Esophagus squamous epithelium (tissue), 5 donors: ENCODE results near the gene SCAND1. TPM values are rescaled to one million over a fixed set of nuclear protein-coding genes. Genes with fewer than 3 reads are reported as not detected.
A peak's percentile ranks its signal among the peaks of the same experiment; 100 is the strongest.

Source experiments
- DNase-seq: peaks from one replicate; lab custom pipeline; 2025; lab: John Stamatoyannopoulos, UW
- H3K27ac ChIP-seq, 4 donors: fragments of 200-600 bp; sonication (generic); one replicate each; pipeline ENCODE4 v1.5.1; 2016 to 2019; ENCODE audit warnings: mild to moderate bottlenecking in 1 of 4
- H3K27me3 ChIP-seq, 4 donors: fragments of 200-600 bp; sonication (generic); 1 replicate in 3 of 4; 2 replicates in 1 of 4; pipeline versions ENCODE4 v1.5.1 to v1.6.0; 2017 to 2021; ENCODE audit warnings: antibody characterized with exemption in 1 of 4
- H3K36me3 ChIP-seq, 3 donors: fragments of 200-600 bp; sonication (generic); one replicate each; pipeline ENCODE4 v1.5.1; 2016 to 2019
- H3K4me1 ChIP-seq, 3 donors: fragments of 200-600 bp; sonication (generic); one replicate each; pipeline ENCODE4 v1.5.1; 2017 to 2019
- H3K4me3 ChIP-seq, 4 donors: fragments of 200-600 bp; sonication (generic); 1 replicate in 3 of 4; 2 replicates in 1 of 4; pipeline ENCODE4 v1.5.1; 2016 to 2019; ENCODE audit warnings: mild to moderate bottlenecking in 2 of 4, moderate library complexity in 1 of 4
- H3K9me3 ChIP-seq, 3 donors: fragments of 200-600 bp; sonication (generic); one replicate each; pipeline ENCODE4 v1.5.1; 2016 to 2019
- POLR2A ChIP-seq, 4 donors: fragments of 450-650 bp; IDR thresholded peaks; one replicate each; pipeline ENCODE4 v1.6.1; 2017; ENCODE audit warnings: antibody characterized with exemption in 4 of 4, mild to moderate bottlenecking in 4 of 4, moderate library complexity in 3 of 4
- WGBS, 2 donors: methylation state at CpG; one replicate each; pipeline ENCODE4 v1.1.5; 2018; 5-methylcytosine and 5-hydroxymethylcytosine counted together
- intact Hi-C: fragments of 100-400 bp; cut with DNase I; formaldehyde crosslinking; loops from one replicate; pipeline ENCODE4 v1.15.0; 2022
- total RNA-seq, 4 donors: library from RNA; depleted of rRNA; stranded (reverse); fragments of >200 nt; gene quantifications; one replicate each; pipeline ENCODE4 v1.1.0, GENCODE V29; 2016
- TF ChIP-seq, protein P1 (sequence below), 6 experiments: fragments of 450-650 bp in 4 of 6; fragments of 200-600 bp in 2 of 6; sonication (generic) in 2 of 6; IDR thresholded peaks; one replicate each; pipeline ENCODE4 v1.5.1; 2016 to 2019; ENCODE audit warnings: antibody characterized with exemption in 6 of 6, mild to moderate bottlenecking in 4 of 6, moderate library complexity in 4 of 6
- donor health status: DM: yes; HTN: yes; CAD: no.

SCAND1 gene
- total RNA-seq, 4 donors from 2014 or later = 50.2 to 98.6 (median 74.1) TPM

DNA sequence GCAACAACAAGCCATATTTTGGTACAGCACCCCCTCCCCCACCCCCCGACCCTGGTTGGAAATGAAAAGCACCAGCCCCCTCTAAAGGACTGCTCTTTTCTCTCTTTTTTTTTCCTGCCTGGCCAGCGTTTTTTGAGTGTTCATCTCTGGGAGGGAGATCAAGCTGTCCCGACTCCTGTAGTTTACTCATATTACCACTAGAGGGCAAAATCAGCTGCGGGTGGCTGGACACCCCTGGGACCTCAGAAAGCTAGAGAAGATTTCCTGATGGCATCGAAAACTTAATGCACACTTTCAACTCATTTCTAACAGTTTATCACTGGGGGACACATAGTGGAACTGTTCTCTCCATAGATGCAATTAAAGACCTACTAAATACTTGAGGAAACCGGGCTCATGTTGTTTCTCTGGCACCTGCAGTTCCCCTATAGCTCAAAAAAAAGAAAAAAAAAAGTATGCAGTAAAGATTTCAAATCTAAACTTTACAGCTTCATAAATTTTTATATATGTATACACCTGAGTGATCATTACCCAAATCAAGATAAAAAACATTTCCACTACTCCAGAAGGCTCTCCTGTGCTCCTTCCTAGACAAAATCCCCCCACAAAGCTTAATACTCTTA lies 38.5 kb upstream of the SCAND1 start:
- no peaks in the 10 kb centered on the region for H3K36me3 ChIP-seq
- TF ChIP-seq, protein P1, sequence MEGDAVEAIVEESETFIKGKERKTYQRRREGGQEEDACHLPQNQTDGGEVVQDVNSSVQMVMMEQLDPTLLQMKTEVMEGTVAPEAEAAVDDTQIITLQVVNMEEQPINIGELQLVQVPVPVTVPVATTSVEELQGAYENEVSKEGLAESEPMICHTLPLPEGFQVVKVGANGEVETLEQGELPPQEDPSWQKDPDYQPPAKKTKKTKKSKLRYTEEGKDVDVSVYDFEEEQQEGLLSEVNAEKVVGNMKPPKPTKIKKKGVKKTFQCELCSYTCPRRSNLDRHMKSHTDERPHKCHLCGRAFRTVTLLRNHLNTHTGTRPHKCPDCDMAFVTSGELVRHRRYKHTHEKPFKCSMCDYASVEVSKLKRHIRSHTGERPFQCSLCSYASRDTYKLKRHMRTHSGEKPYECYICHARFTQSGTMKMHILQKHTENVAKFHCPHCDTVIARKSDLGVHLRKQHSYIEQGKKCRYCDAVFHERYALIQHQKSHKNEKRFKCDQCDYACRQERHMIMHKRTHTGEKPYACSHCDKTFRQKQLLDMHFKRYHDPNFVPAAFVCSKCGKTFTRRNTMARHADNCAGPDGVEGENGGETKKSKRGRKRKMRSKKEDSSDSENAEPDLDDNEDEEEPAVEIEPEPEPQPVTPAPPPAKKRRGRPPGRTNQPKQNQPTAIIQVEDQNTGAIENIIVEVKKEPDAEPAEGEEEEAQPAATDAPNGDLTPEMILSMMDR (IDR thresholded peaks at IDR 0.05) = peak; percentile 69 to 83 (median 81)
- TF ChIP-seq POLR2A (IDR thresholded peaks at IDR 0.05) = no peak
- WGBS, 2 donors = 1 to 2% methylated on average over 6 of the region's 6 CpGs
- no peak overlapping the region for H3K27ac ChIP-seq
- intact Hi-C loops = loop anchor here (5.0 kb wide), 1 partner anchor 144 kb away; no protein-coding TSS in a partner anchor
- DNase-seq = no peak
- H3K4me1 ChIP-seq = peaks cover 0 to 7% (median 0%) of the 10 kb centered on the region in 3 donors
- H3K4me3 ChIP-seq = no peak overlapping the region
- no peaks in the 10 kb centered on the region for H3K27me3 ChIP-seq
- H3K9me3 ChIP-seq = no peaks in the 10 kb centered on the region

DNA sequence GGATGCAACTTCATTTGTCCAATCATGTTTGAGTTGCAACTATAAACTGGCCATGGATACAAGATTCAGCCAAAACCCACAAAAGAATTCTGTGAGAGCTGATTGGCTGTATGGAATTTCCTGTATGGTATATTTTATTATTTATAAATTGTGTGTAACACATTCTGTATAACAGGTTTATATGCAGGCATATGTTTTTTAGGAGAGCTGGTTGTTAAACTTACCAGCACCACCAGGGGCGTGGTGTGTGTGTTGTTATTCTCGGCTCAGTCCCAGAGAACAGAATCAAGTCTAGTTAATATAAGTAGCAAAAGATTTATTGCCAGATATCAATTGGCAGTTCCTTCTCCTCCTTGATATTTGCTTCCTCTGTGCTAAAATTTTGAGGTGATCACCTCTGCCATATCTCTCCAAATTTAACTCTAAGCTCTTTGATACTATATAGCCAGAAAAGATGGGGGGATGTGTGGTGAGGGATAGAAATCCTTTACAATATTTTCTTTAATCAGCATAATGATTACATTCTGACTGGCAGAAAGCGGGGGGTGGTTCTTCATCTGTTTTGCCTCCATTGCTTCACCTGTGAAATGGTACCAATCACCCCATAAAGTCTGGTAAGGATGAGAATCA lies 37.0 kb upstream of the SCAND1 start:
- Histone ChIP-seq H3K27ac (no peak overlapping the region), H3K9me3 (no peaks in the 10 kb centered on the region), H3K27me3 (no peaks in the 10 kb centered on the region), H3K4me1 (peaks cover 0 to 7% (median 0%) of the 10 kb centered on the region in 3 donors), H3K4me3 (no peak overlapping the region), H3K36me3 (no peaks in the 10 kb centered on the region)
- TF ChIP-seq, protein P1 (IDR thresholded peaks at IDR 0.05) = peak in 5 of 6 experiments; percentile 24 to 57 (median 41)
- no peak for TF ChIP-seq POLR2A (IDR thresholded peaks at IDR 0.05)
- intact Hi-C loops = loop anchor here (5.0 kb wide), 1 partner anchor 146 kb away; no protein-coding TSS in a partner anchor
- WGBS, 2 donors = 26% methylated on average over 3 of the region's 3 CpGs
- DNase-seq = no peak

DNA sequence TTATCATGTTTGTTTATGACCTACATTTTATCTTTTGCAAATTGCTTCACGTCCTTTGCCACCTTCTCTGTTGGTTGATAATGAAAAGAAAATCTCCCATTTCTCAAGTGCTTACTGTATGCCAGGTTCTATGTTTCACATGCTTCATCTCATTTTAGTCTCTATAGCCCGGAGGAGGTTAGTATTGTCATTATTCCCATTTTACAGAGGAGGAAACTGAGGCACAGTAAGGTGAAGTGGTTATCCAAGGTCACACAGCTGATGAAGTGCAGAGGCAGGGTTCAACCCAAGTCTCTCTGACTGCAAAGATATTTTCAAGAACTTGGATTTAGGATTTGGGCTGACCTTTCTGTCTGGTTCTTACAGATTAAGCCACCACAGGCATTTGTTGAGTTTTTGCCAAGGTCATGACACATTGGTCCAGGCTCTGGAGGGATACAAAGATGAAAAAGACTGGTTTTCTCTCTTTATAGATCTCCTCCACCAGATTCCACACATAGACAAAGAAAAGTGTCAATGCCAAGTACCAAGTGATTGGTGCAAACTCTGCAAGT lies 34.7 kb upstream of the SCAND1 start:
- intact Hi-C loops = loop anchor here (5.0 kb wide), 1 partner anchor 208 kb away; no protein-coding TSS in a partner anchor

DNA sequence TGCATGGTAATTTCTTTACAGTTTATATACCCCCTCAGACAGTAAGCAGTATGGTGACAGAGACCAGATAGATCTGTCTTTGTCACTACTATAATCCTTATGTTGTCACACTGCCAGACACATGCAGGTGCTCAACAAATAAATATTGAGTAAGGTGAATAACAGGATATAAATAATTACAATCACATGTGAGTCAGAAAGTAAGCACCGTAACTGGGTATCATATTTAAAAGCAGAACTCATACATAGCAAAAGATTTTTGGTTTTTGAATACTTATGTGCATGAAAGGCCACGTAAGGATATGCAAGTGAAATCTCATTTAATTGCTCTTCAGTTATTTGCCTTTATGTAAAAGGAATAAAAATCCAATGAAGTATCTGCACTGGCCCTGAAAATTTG lies 31.5 kb upstream of the SCAND1 start:
- Histone ChIP-seq H3K27me3 (no peaks in the 10 kb centered on the region), H3K9me3 (no peaks in the 10 kb centered on the region), H3K27ac (no peak overlapping the region), H3K36me3 (no peaks in the 10 kb centered on the region), H3K4me1 (no peaks in the 10 kb centered on the region), H3K4me3 (no peak overlapping the region)
- WGBS, 2 donors = 54 to 70% methylated on average over 2 of the region's 2 CpGs
- intact Hi-C loops = loop anchor here (5.0 kb wide), 1 partner anchor 211 kb away; no protein-coding TSS in a partner anchor
- DNase-seq = no peak
- TF ChIP-seq, protein P1 (IDR thresholded peaks at IDR 0.05) = no peak
- TF ChIP-seq POLR2A (IDR thresholded peaks at IDR 0.05) = no peak

More for the DNA sequence above, 34.7 kb upstream of the SCAND1 start:
- no peak for TF ChIP-seq POLR2A (IDR thresholded peaks at IDR 0.05)
- TF ChIP-seq, protein P1 (IDR thresholded peaks at IDR 0.05) = no peak
- DNase-seq = no peak
- no peaks in the 10 kb centered on the region for H3K27me3 ChIP-seq
- no peaks in the 10 kb centered on the region for H3K36me3 ChIP-seq
- H3K4me3 ChIP-seq = no peak overlapping the region
- H3K9me3 ChIP-seq = no peaks in the 10 kb centered on the region
- 73 to 86% methylated on average over 2 of the region's 2 CpGs for WGBS, 2 donors
- H3K4me1 ChIP-seq = no peaks in the 10 kb centered on the region
- no peak overlapping the region for H3K27ac ChIP-seq

DNA sequence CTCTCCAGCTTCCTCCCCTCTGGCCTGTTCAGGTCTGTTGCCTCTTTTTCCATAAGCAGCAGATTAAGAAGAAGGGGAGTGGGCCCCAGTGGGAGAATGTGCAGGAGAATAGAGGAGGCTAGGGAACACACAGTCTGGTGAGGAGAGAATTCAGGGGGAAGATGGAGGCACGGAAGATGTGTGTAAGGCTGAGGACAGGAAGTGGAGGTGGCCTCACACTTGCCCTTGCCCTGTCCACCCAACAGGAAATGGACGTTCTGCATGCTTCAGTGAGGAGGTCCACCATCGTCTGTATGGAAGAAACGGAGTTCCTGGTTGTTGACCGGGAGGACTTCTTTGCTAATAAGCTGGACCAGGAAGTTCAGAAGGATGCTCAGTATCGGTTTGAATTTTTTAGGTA lies 30.1 kb upstream of the SCAND1 start:
- H3K4me3 ChIP-seq = no peak overlapping the region
- WGBS, 2 donors = 75 to 85% methylated on average over 6 of the region's 6 CpGs
- DNase-seq = no peak
- no peaks in the 10 kb centered on the region for H3K4me1 ChIP-seq
- no peaks in the 10 kb centered on the region for H3K36me3 ChIP-seq
- intact Hi-C loops = no loop called here
- H3K27ac ChIP-seq = no peak overlapping the region
- no peak for TF ChIP-seq POLR2A (IDR thresholded peaks at IDR 0.05)
- TF ChIP-seq, protein P1 (IDR thresholded peaks at IDR 0.05) = no peak
- no peaks in the 10 kb centered on the region for H3K9me3 ChIP-seq
- H3K27me3 ChIP-seq = no peaks in the 10 kb centered on the region
